Measurements from ENCODE around the gene KRT71. TPM values are rescaled to one million over a fixed set of nuclear protein-coding genes. Genes with fewer than 3 reads are reported as not detected.

KRT71 gene
- polyA plus RNA-seq, 6 donors from 2014 or later, result not detected

DNA sequence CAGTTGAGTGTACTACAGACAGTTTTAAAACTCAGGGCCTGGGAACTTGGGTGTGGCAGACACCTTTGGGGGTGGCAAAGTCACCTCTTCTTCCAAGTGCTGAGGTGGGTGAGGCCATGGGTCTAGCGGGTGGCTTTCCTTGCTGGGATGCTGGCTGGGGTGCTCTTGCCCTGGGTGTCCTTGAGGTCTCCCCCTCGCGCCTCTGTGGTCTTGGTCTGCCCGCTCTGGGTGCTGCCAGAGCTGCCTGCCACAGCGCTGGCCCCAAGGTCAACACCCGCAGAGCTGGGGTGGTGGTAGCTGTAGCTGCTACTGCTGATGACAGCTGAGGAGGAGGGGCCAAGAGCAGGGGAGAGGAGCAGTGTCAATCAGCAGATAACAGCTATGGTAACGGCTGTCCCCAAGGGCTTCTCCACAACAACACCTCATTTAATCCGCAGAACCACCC is 13.9 kb upstream of the KRT71 start:
- Mint-ChIP-seq H3K4me1 (no peaks in the 10 kb centered on the region), H3K9me3 (no peaks in the 10 kb centered on the region), H3K27ac (no peak overlapping the region), H3K27me3 (peaks cover 22 to 40% (median 23%) of the 10 kb centered on the region in 3 donors), H3K36me3 (no peaks in the 10 kb centered on the region), H3K4me3 (no peak overlapping the region)
- ATAC-seq (ENCODE audit: low read depth in 2 of 2) (no peak), DNase-seq (no peak)

DNA sequence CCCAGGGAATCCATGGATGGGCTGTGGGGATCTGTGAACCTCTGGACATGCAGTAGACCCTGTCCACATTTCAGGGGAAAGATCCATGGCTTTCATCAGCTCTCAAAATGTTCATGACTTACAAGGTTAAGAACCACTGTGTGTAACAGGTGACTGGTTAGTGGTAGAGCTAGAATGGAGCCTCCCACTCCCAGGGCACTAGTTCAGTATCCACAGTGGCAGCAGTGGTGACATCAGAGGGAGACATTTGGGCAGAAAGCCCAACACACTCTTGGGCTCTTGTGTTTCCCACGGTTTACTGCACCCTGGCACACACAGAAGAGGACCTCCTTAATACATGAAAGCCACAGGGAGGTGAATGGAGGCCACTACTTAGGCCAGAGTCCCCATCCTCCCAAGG is 11.6 kb upstream of the KRT71 start:
- DNase-seq (no peak), ATAC-seq (ENCODE audit: low read depth in 2 of 2) (no peak)
- Mint-ChIP-seq H3K27me3 (peaks cover 15 to 32% (median 22%) of the 10 kb centered on the region in 3 donors), H3K4me1 (no peaks in the 10 kb centered on the region), H3K36me3 (no peaks in the 10 kb centered on the region), H3K9me3 (no peaks in the 10 kb centered on the region), H3K4me3 (no peak overlapping the region), H3K27ac (no peak overlapping the region)

- H3K4me3 Mint-ChIP-seq, result no peak overlapping the region
- no peaks in the 10 kb centered on the region for H3K36me3 Mint-ChIP-seq
- H3K27ac Mint-ChIP-seq, result no peak overlapping the region
- DNase-seq, result no peak
- H3K9me3 Mint-ChIP-seq, result no peaks in the 10 kb centered on the region
- H3K27me3 Mint-ChIP-seq, result peaks cover 20 to 35% (median 33%) of the 10 kb centered on the region in 3 donors
- no peak for ATAC-seq (ENCODE audit: low read depth in 2 of 2)
- H3K4me1 Mint-ChIP-seq, result no peaks in the 10 kb centered on the region
Measured at GRCh38 chr12:52561880-52562449, 9.0 kb upstream of the KRT71 start.

DNA sequence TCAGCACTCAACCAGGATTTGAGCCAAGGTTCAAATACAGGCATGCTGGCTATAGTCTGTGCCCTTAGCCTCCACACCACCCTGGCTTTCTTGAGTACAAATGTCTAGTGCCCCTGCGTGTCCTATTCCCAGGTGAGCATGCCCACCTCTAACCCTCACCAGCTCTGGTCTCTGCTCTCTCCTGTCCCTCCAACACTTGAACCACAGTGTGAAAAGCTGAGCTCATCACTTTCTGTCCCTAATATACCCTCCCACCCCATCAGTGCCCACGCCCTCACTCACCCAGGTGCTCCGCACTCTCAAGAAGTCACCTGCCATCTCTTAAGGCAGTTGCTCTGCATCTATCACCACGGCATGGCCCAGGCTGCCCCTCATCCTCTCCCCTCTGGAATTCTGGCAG is 7.0 kb upstream of the KRT71 start:
- Mint-ChIP-seq H3K4me3 (no peak overlapping the region), H3K4me1 (no peaks in the 10 kb centered on the region), H3K27me3 (peaks cover 9 to 35% (median 31%) of the 10 kb centered on the region in 3 donors), H3K36me3 (no peaks in the 10 kb centered on the region), H3K9me3 (no peaks in the 10 kb centered on the region), H3K27ac (peak overlapping the region in 2 of 6 donors; percentile 65 to 74)
- ATAC-seq (ENCODE audit: low read depth in 2 of 2), result no peak
- no peak for DNase-seq

DNA sequence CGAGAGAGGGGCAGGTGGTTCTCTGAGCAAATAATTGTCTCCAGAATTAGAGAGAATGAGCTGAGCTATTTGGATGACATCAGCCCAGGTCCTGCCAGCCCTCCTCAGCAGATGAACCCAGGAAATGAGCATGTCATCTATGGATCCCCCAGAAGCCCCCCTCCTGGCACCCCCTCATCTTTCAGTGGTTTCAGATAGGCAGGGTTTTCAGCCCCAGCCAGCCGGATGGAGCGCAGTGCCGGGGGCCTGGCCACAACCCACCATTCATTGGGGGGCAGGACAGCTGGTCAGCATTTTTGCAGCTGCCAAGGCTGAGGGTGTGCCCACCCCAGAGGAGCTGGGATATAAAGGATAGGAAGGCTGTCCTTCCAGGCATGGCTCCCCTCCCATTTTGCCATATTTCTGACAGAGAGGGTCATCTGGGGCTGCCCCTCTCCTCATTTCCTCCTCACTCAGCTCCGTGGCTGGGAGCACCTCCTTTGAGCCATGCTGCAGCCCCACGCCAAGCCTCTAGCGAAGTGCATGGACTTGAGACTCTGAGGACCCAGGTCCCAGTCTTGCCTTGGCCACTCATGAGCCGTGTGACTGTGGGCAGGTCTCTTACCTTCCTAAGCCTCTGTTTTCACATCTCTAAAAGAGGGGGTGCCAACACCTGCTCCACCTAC is 6.0 kb upstream of the KRT71 start:
- Mint-ChIP-seq H3K4me3 (no peak overlapping the region), H3K36me3 (no peaks in the 10 kb centered on the region), H3K4me1 (no peaks in the 10 kb centered on the region), H3K27ac (no peak overlapping the region), H3K9me3 (no peaks in the 10 kb centered on the region), H3K27me3 (peaks cover 6 to 45% (median 23%) of the 10 kb centered on the region in 3 donors)
- no peak for ATAC-seq (ENCODE audit: low read depth in 2 of 2)
- no peak for DNase-seq

DNA sequence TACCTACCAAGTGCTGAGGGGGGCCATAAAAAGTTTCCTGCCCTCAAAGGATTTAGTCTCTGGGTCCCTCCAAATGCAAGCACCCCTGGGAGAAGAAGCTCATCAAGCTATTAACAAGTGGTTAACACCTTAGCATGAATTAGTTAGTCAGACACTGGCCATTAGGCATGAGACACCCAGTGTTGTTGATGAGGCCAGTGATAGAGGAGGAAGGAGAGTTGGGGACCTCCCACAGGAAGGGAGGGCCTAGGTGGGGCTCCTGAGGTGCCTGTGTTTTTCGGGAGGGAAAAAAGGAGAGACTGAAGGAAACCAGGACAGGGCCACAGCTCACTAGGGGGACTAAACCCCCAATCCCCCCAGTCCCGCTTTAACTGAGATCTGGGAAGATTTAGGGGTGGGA is 4.5 kb upstream of the KRT71 start:
- no peak overlapping the region for H3K27ac Mint-ChIP-seq
- no peak for DNase-seq
- no peaks in the 10 kb centered on the region for H3K9me3 Mint-ChIP-seq
- H3K36me3 Mint-ChIP-seq, result no peaks in the 10 kb centered on the region
- peaks cover 5 to 45% (median 20%) of the 10 kb centered on the region in 3 donors for H3K27me3 Mint-ChIP-seq
- ATAC-seq (ENCODE audit: low read depth in 2 of 2), result no peak
- no peak overlapping the region for H3K4me3 Mint-ChIP-seq
- no peaks in the 10 kb centered on the region for H3K4me1 Mint-ChIP-seq

- Mint-ChIP-seq H3K4me3 (peak overlapping the region in 1 of 8 donors; percentile 16), H3K36me3 (no peaks in the 10 kb centered on the region), H3K4me1 (no peaks in the 10 kb centered on the region), H3K27me3 (peaks cover 14 to 45% (median 28%) of the 10 kb centered on the region in 3 donors), H3K27ac (no peak overlapping the region), H3K9me3 (no peaks in the 10 kb centered on the region)
- DNase-seq, result no peak
- ATAC-seq (ENCODE audit: low read depth in 2 of 2), result no peak
Measured at GRCh38 chr12:52555577-52555976, 2.6 kb upstream of the KRT71 start.

DNA sequence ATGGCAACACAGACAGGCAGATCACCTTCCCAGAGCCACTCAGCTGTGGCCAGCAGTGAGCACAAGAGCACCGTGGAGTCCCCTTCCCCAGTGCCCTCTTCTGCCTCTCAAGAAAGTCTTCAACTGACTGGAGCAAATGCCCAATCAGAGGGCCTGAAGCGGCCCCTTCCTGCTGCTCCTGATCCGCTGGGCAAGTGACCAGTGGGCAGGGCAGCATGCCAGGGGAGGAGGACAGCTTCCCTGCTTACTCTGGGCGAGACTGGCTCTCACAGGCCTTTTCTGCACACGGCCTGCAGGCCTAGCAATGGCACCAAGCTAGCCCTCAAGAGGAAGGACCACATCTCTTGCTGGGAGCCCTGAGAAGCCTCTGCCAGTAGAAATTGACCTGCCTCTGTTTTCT is 890 bp downstream of the KRT71 start:
- no peak for ATAC-seq (ENCODE audit: low read depth in 2 of 2)
- Mint-ChIP-seq H3K4me1 (no peaks in the 10 kb centered on the region), H3K36me3 (no peaks in the 10 kb centered on the region), H3K27ac (no peak overlapping the region), H3K27me3 (peaks cover 13 to 29% (median 21%) of the 10 kb centered on the region in 3 donors), H3K9me3 (no peaks in the 10 kb centered on the region), H3K4me3 (no peak overlapping the region)
- DNase-seq, result no peak

GRCh38 chr12:52551216-52551865 is 1.6 kb downstream of the KRT71 start:
- Mint-ChIP-seq H3K4me3 (no peak overlapping the region), H3K36me3 (no peaks in the 10 kb centered on the region), H3K4me1 (no peaks in the 10 kb centered on the region), H3K9me3 (no peaks in the 10 kb centered on the region), H3K27me3 (peaks cover 13 to 30% (median 19%) of the 10 kb centered on the region in 3 donors), H3K27ac (no peak overlapping the region)
- DNase-seq (no peak), ATAC-seq (ENCODE audit: low read depth in 2 of 2) (no peak)

- ATAC-seq (ENCODE audit: low read depth in 2 of 2) (no peak), DNase-seq (no peak)
- H3K4me1 Mint-ChIP-seq, result no peaks in the 10 kb centered on the region
- no peaks in the 10 kb centered on the region for H3K36me3 Mint-ChIP-seq
- no peak overlapping the region for H3K27ac Mint-ChIP-seq
- no peaks in the 10 kb centered on the region for H3K9me3 Mint-ChIP-seq
- no peak overlapping the region for H3K4me3 Mint-ChIP-seq
- peaks cover 5 to 11% (median 8%) of the 10 kb centered on the region in 3 donors for H3K27me3 Mint-ChIP-seq
Measured at GRCh38 chr12:52546126-52546525, 6.8 kb downstream of the KRT71 start.

GRCh38 chr12:52543985-52544883 is 8.7 kb downstream of the KRT71 start:
- Mint-ChIP-seq H3K27ac (no peak overlapping the region), H3K4me1 (no peaks in the 10 kb centered on the region), H3K36me3 (no peaks in the 10 kb centered on the region), H3K4me3 (no peak overlapping the region), H3K27me3 (peaks cover 3 to 18% (median 18%) of the 10 kb centered on the region in 3 donors), H3K9me3 (no peaks in the 10 kb centered on the region)
- no peak for ATAC-seq (ENCODE audit: low read depth in 2 of 2)
- no peak for DNase-seq

DNA sequence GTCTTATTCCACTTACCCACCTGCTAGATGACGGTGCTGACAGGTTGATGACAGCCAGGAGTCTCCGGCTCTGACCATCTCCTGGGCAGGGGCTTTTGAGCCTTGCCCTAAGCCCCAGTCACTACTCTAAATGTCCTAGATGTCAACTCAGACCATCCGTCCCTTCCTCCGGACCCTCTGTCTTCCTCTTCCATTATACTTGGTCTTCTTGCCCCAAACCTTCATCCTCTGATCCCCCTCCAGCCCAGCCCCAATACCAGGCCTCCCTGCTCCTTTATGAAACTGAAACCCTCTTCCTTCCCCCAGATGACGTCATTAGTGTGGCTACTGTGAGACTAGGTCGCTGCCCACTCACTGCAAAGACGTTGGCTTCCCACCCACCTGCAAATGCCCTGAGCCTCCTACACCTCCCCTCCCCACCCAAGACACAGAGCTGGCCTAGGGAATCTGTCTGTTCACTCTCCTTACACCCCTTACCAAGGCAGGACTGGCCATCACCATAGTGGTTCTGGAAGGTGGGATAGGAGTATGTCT is 10.1 kb downstream of the KRT71 start:
- no peak overlapping the region for H3K27ac Mint-ChIP-seq
- no peaks in the 10 kb centered on the region for H3K4me1 Mint-ChIP-seq
- H3K9me3 Mint-ChIP-seq, result no peaks in the 10 kb centered on the region

GRCh38 chr12:52542157-52542556 is 10.8 kb downstream of the KRT71 start:
- no peaks in the 10 kb centered on the region for H3K9me3 Mint-ChIP-seq
- H3K27me3 Mint-ChIP-seq, result peaks cover 5 to 30% (median 19%) of the 10 kb centered on the region in 3 donors
- DNase-seq (no peak), ATAC-seq (ENCODE audit: low read depth in 2 of 2) (no peak)
- no peak overlapping the region for H3K27ac Mint-ChIP-seq
- H3K36me3 Mint-ChIP-seq, result no peaks in the 10 kb centered on the region
- no peaks in the 10 kb centered on the region for H3K4me1 Mint-ChIP-seq
- no peak overlapping the region for H3K4me3 Mint-ChIP-seq

More for the DNA sequence above, 10.1 kb downstream of the KRT71 start:
- Mint-ChIP-seq H3K4me3 (peak overlapping the region in 1 of 8 donors; percentile 30), H3K27me3 (peaks cover 7 to 25% (median 19%) of the 10 kb centered on the region in 3 donors), H3K36me3 (no peaks in the 10 kb centered on the region)
- ATAC-seq (ENCODE audit: low read depth in 2 of 2) (no peak), DNase-seq (no peak)
